GM12874 (cell line): ENCODE data around the gene MICALL2.

Experiments used
- CTCF ChIP-seq: IDR thresholded peaks from 2 replicates; pipeline ENCODE4 v1.5.1; 2011; ENCODE audit warnings: low read depth, mild to moderate bottlenecking, control low read depth, low read length, moderate library complexity; ENCODE audit not compliant: insufficient read depth

MICALL2 gene

GRCh38 chr7:1396195-1396594, 63.1 kb downstream of the MICALL2 start:
- no peak for TF ChIP-seq CTCF

GRCh38 chr7:1395211-1396070, 63.8 kb downstream of the MICALL2 start:
- no peak for TF ChIP-seq CTCF

- TF ChIP-seq CTCF: no peak
These were observed 64.9 kb downstream of the MICALL2 start for GRCh38 chr7:1394371-1394770.

GRCh38 chr7:1393421-1393820, 65.8 kb downstream of the MICALL2 start:
- TF ChIP-seq CTCF: no peak

- no peak for TF ChIP-seq CTCF
These were observed 66.7 kb downstream of the MICALL2 start for GRCh38 chr7:1392556-1392955.

GRCh38 chr7:1391449-1391848, 67.8 kb downstream of the MICALL2 start:
- no peak for TF ChIP-seq CTCF

GRCh38 chr7:1388703-1389335, 70.5 kb downstream of the MICALL2 start:
- TF ChIP-seq CTCF: no peak
